ENCODE measurements around the gene SV2B.
"Not testable (repeated sequence)": the region's sequence is repeated elsewhere in the genome, so short reads cannot be mapped to it uniquely, and the experiment has no call there.

Gene SV2B

GRCh38 chr15:91099995-91100813 is at the start of gene SV2B:
Gene SV2B, plus strand, starts transcription at chr15:91100257. Its CDS starts 126,007 bp downstream, at chr15:91226264.
- peak in 30 of 56 donors; percentile 13 to 83 (median 48) for DNase-seq

- no peak for DNase-seq
These were observed 48.8 kb upstream of the SV2B start for GRCh38 chr15:91051248-91051647.

GRCh38 chr15:91054816-91055215 is 45.2 kb upstream of the SV2B start:
- DNase-seq = no peak

GRCh38 chr15:91055548-91056331 is 44.3 kb upstream of the SV2B start:
- DNase-seq = peak in 53 of 56 donors; percentile 7 to 88 (median 56)

- DNase-seq = no peak
These were observed 38.8 kb upstream of the SV2B start for GRCh38 chr15:91061230-91061629.

- DNase-seq = no peak
These were observed 38.1 kb upstream of the SV2B start for GRCh38 chr15:91061997-91062396.

GRCh38 chr15:91065505-91065904 is 34.6 kb upstream of the SV2B start:
- no peak for DNase-seq

GRCh38 chr15:91067036-91067435 is 33.0 kb upstream of the SV2B start:
- DNase-seq = no peak

GRCh38 chr15:91068436-91068835 is 31.6 kb upstream of the SV2B start:
- no peak for DNase-seq

- no peak for DNase-seq
These were observed 31.1 kb upstream of the SV2B start for GRCh38 chr15:91068966-91069365.

- no peak for DNase-seq
These were observed 29.2 kb upstream of the SV2B start for GRCh38 chr15:91070872-91071271.

- no peak for DNase-seq
These were observed 27.9 kb upstream of the SV2B start for GRCh38 chr15:91072161-91072560.

GRCh38 chr15:91073077-91073476 is 27.0 kb upstream of the SV2B start:
- no peak for DNase-seq

GRCh38 chr15:91073768-91074167 is 26.3 kb upstream of the SV2B start:
- no peak for DNase-seq

GRCh38 chr15:91075739-91076138 is 24.3 kb upstream of the SV2B start:
- no peak for DNase-seq

GRCh38 chr15:91077029-91077428 is 23.0 kb upstream of the SV2B start:
- no peak for DNase-seq

- not testable (repeated sequence) for DNase-seq
These were observed 6.2 kb upstream of the SV2B start for GRCh38 chr15:91093866-91094265.

GRCh38 chr15:91098451-91098850 is 1.6 kb upstream of the SV2B start:
- no peak for DNase-seq

- peak in 46 of 56 donors; percentile 16 to 83 (median 56) for DNase-seq
These were observed 452 bp upstream of the SV2B start for GRCh38 chr15:91099616-91099994.

- peak in 6 of 56 donors; percentile 21 to 56 (median 44) for DNase-seq
These were observed 954 bp downstream of the SV2B start for GRCh38 chr15:91100814-91101607.

- DNase-seq = peak in 2 of 56 donors; percentile 10 to 18
These were observed 1.5 kb downstream of the SV2B start for GRCh38 chr15:91101608-91101920.
